SKM-1 treated with dmso at 0.1 percent for 144 hours (cell line): ENCODE measurements around the gene AGRN.

Experiments used
- DNase-seq: peaks from one replicate; lab custom pipeline; 2025; ENCODE audit not compliant: unreplicated experiment; lab: John Stamatoyannopoulos, UW

The AGRN gene

GRCh38 chr1:1035291-1035943, 15.5 kb downstream of the AGRN start:
- DNase-seq = no peak

DNA sequence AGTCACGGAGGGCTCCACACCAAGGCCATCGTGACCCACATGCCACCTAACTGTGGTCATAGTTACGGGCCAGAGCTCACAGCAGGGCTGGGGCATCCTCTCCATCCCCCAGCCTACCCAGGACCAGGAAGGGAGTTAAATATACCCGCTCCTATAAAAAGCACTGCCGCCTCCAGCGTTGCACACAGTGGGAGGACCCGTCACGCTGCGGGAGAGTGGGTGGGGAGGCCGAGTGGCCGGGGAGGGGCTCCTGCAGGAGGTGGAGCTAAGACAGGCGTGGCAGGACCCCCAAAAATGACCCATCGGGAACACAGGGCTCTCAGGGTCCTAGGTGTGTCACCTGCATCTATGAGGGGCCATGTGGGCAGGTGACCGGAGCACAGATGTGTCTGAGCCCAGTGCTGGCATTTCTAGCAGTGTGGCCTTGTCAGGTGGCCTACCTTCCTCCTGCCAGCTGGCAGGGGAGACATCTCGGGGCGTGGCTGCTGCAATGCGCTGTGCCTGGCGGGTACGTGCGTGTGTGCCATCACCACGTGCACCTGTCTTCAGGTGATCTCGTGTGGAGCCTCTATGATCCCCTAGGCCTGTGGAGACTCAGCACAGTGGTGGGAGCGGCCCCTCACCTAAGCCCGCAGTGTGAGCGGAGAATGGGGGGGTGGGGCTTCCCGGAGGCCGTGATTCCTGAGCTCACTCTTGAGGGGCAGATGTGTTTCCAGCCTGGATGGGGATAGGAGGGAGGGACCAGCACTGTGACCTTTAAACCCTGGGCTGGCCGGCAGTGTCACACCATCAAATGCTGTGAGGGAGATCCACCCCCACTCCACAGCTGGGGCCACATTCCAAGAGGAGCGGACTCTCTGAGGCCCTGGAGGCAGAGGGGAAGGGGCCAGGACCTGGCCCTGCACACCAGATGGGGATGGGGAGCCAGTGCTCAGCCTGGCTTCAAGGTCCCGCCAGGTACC, 17.7 kb downstream of the AGRN start:
- DNase-seq = no peak

DNA sequence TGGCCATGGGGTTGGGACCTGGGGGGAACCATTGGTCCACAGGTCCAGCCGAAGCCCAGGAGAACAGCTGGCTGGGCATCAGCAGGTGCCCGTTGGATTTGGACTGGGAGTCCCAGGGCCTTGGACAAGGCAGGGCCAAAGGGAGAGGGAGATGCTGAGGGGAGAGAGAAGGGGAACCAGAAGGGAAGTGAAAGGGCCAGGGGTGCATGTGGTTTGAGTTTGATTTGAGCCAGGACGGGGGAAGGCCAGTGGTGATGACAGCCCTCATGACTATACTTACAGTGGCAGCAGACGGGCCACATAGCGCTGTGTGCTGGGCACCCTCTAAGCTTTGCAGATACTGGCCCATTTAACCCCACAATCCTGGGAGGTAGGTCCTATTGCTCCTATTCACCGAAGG, 18.8 kb downstream of the AGRN start:
- DNase-seq = peak; percentile 61

DNA sequence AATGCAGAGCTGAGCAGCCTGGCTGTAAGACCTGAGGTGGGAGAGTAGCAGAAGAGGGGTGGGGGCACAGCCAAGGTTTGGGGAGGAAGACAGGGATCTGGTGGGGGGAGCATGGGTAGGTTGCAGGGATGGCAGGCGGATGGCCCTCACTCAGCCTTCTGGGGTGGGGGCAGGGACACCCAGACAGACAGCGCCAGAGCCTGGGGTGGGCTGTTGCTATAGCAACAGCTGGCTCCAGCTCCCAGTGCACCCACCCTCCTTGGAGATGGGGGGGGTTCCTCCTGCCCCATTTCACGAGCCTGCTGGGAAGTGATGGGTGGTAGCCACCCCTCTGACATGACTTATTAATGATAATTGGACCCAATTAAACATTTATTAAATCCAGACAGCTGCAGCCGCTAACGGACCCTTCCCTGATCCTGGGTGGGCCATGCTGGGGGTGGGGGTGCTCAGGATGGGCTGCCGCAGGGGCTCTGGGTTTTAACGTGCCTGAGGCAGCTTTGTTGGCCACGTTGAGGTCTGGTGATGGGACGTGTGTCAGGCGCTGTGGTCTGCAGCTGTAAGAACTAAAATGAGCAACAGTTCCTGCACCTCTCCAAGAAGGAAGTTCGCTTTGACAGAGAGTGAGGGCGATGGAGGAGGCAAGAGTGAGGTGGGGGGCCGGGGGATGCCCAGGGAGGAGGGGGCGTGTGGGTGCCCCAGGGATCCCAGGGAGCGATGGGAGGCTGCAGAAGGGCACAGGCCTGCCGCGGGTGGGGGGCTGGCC, 19.4 kb downstream of the AGRN start:
- DNase-seq = peak; percentile 13

- DNase-seq = peak; percentile 57
Measured at GRCh38 chr1:1040004-1040991, 20.4 kb downstream of the AGRN start.

GRCh38 chr1:1041092-1041523, 21.2 kb downstream of the AGRN start:
- no peak for DNase-seq

DNA sequence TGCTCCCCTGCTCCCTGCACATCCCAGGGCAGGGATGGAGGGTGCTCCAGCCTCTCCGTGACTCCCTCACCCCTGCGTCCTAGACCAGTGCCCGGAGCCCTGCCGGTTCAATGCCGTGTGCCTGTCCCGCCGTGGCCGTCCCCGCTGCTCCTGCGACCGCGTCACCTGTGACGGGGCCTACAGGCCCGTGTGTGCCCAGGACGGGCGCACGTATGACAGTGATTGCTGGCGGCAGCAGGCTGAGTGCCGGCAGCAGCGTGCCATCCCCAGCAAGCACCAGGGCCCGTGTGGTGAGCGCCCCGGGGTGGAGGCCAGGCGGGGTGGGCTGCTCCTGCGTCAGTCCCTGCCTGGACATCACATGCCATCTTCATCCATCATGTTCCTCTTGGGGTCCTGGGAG, 22.0 kb downstream of the AGRN start:
- no peak for DNase-seq

DNA sequence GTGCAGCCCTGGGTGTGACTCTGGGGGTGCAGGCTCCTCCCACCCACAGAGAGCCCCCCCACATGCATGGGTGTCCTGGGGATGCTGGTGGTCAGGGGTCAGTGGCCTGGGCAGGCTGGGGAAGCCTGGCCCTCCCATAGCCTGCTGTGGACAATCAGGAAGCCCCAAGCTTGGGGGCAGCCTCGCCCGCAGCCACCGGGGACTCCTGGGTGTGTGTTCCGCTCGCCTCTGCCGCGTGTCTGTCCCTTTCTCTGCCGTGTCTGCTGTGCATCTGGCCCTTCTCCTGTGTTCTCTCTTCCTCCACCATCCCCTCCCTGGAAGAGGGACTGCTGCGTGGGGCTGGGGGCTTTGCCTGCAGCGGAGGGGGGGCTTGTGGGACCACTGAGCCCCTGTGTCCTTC, 22.9 kb downstream of the AGRN start:
- no peak for DNase-seq

GRCh38 chr1:1043411-1043810, 23.5 kb downstream of the AGRN start:
- DNase-seq = no peak

DNA sequence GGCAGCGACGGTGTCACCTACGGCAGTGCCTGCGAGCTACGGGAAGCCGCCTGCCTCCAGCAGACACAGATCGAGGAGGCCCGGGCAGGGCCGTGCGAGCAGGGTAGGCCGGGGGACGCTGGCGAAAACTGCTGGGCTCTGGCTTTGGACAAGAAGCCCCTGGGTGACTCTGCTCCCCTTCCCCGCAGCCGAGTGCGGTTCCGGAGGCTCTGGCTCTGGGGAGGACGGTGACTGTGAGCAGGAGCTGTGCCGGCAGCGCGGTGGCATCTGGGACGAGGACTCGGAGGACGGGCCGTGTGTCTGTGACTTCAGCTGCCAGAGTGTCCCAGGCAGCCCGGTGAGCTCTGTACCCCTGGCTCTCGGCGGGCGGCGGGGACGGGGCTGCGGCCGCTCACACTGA, 24.0 kb downstream of the AGRN start:
- DNase-seq = no peak

- no peak for DNase-seq
Measured at GRCh38 chr1:1044455-1045078, 24.6 kb downstream of the AGRN start.

DNA sequence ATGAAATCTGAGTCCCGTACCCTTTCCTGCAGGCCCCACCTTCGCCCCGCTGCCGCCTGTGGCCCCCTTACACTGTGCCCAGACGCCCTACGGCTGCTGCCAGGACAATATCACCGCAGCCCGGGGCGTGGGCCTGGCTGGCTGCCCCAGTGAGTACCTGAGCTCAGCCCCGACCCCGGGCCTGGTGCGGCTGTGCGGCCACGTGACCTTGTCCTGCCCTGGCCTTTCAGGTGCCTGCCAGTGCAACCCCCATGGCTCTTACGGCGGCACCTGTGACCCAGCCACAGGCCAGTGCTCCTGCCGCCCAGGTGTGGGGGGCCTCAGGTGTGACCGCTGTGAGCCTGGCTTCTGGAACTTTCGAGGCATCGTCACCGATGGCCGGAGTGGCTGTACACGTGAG, 25.2 kb downstream of the AGRN start:
- DNase-seq = no peak

GRCh38 chr1:1046243-1046642, 26.3 kb downstream of the AGRN start:
- DNase-seq = no peak

GRCh38 chr1:1046767-1047166, 26.8 kb downstream of the AGRN start:
- no peak for DNase-seq

- DNase-seq = no peak
Measured at GRCh38 chr1:1047407-1047806, 27.5 kb downstream of the AGRN start.

- DNase-seq = no peak
Measured at GRCh38 chr1:1047963-1048362, 28.0 kb downstream of the AGRN start.

DNA sequence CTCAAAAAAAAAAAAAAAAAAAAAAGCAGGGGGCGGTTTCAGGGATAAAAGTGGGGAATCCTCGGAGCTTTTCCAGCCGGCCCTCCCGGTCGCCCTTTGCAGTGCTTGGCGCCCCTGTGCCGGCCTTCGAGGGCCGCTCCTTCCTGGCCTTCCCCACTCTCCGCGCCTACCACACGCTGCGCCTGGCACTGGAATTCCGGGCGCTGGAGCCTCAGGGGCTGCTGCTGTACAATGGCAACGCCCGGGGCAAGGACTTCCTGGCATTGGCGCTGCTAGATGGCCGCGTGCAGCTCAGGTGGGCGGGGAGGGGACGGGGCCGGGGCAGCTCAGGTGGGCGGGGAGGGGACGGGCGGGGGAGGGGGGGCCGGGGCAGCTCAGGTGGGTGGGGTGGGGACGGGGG, 28.8 kb downstream of the AGRN start:
- DNase-seq = no peak

DNA sequence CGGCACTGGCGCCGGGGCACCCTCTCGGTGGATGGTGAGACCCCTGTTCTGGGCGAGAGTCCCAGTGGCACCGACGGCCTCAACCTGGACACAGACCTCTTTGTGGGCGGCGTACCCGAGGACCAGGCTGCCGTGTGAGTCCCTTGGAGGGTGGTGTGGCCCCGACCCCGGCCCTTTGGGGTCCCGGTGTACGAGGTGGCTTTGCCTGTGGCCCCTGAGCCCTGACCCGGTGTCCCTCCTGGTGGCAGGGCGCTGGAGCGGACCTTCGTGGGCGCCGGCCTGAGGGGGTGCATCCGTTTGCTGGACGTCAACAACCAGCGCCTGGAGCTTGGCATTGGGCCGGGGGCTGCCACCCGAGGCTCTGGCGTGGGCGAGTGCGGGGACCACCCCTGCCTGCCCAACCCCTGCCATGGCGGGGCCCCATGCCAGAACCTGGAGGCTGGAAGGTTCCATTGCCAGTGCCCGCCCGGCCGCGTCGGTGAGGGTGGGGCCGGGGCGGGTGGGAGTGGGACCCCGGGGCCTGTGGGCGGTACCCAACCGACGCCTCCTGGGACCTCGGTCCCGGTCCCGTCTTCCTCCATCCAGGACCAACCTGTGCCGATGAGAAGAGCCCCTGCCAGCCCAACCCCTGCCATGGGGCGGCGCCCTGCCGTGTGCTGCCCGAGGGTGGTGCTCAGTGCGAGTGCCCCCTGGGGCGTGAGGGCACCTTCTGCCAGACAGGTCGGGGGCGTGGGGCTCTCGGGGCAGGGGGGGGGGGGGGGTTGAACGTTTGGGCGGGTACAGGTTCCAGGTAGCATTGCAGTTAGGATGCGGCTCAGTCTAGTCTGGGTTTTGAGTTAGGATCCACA, 29.6 kb downstream of the AGRN start:
- DNase-seq = no peak

- DNase-seq = no peak
Measured at GRCh38 chr1:1050577-1051052, 30.7 kb downstream of the AGRN start.
